Endothelial cell of umbilical vein (primary cell): Measurements from ENCODE around the gene SFPQ. TPM values are rescaled to one million over a fixed set of nuclear protein-coding genes. Genes with fewer than 3 reads are reported as not detected.

Experiments
- BruUV-seq: library from RNA; stranded (reverse); fragments of 400-500 nt; replicated peaks from 2 replicates; lab custom pipeline; 2021; lab: Mats Ljungman, UMichigan
- CTCF ChIA-PET: fragments of 300-600, 350-600 bp; sonication (Branson Sonifier 250); formaldehyde crosslinking; loops from one replicate; lab custom pipeline; 2021; ENCODE audit warnings: antibody characterized with exemption, inconsistent platforms; lab: Charles Lee
- POLR2A ChIA-PET: fragments of 300-600, 350-600 bp; sonication (Branson Sonifier 250); formaldehyde crosslinking; loops from one replicate; lab custom pipeline; 2021; ENCODE audit warnings: antibody characterized with exemption, inconsistent platforms; lab: Charles Lee
- DNase-seq: peaks from one replicate; pipeline ENCODE4 v3.0.0-alpha.2; 2011; ENCODE audit warnings: low read depth, low spot score
- FAIRE-seq: peaks from 2 replicates; lab custom pipeline; 2011; peaks lifted over from hg19 to GRCh38; lab: Jason Lieb, UNC
- H2AFZ ChIP-seq: 2 replicates; pipeline ENCODE4 v1.6.0; 2012; ENCODE audit warnings: low read depth, low read length, control low read depth, inconsistent platforms
- H3K27ac ChIP-seq: 2 replicates; pipeline ENCODE4 v1.5.1; 2011; ENCODE audit warnings: low read depth, mild to moderate bottlenecking, control low read depth, low read length, moderate library complexity; ENCODE audit not compliant: insufficient read depth
- H3K27me3 ChIP-seq, 2 experiments: 2 replicates each; pipeline versions ENCODE4 v1.6.0 to v1.6.1; 2011; ENCODE audit warnings: low read length in 2 of 2, mixed read lengths in 1 of 2; ENCODE audit not compliant: control insufficient read depth in 2 of 2, insufficient read depth in 2 of 2
- H3K36me3 ChIP-seq, 2 experiments: 2 replicates in 1 of 2; 3 replicates in 1 of 2; pipeline ENCODE4 v1.5.1; 2011; ENCODE audit warnings: low read length in 2 of 2, mild to moderate bottlenecking in 1 of 2, moderate library complexity in 1 of 2; ENCODE audit not compliant: control insufficient read depth in 2 of 2, insufficient read depth in 2 of 2; ENCODE audit errors: extremely low read depth in 1 of 2
- H3K4me1 ChIP-seq: 3 replicates; pipeline ENCODE4 v1.5.1; 2011; ENCODE audit warnings: mild to moderate bottlenecking, low read length; ENCODE audit not compliant: control insufficient read depth, insufficient read depth; ENCODE audit errors: extremely low read depth
- H3K4me2 ChIP-seq: 2 replicates; pipeline ENCODE4 v1.6.1; 2011; ENCODE audit warnings: low read length, control low read depth, mixed read lengths; ENCODE audit not compliant: insufficient read depth
- H3K4me3 ChIP-seq, 3 experiments: fragments of 200-600 bp in 1 of 3; sonication (generic), shearing (Covaris generic) in 1 of 3; replicated peaks in 1 of 3; 2 replicates each; pipeline ENCODE4 v1.5.1; 2011 to 2016; ENCODE audit warnings: control low read depth in 3 of 3, low read length in 3 of 3, mild to moderate bottlenecking in 2 of 3, inconsistent platforms in 1 of 3, low read depth in 1 of 3, moderate library complexity in 1 of 3; ENCODE audit not compliant: insufficient read depth in 1 of 3
- H3K79me2 ChIP-seq: 2 replicates; pipeline ENCODE4 v1.6.0; 2012; ENCODE audit warnings: low read length, inconsistent platforms; ENCODE audit not compliant: control insufficient read depth, insufficient read depth
- H3K9ac ChIP-seq: replicated peaks from 2 replicates; pipeline ENCODE3; 2011; ENCODE audit warnings: low read length, control low read depth; ENCODE audit not compliant: insufficient read depth; ENCODE audit errors: extremely low read depth
- H3K9me1 ChIP-seq: replicated peaks from 3 replicates; pipeline ENCODE4 v1.6.0; 2011; ENCODE audit warnings: mild to moderate bottlenecking, low read length; ENCODE audit not compliant: control insufficient read depth, insufficient read depth; ENCODE audit errors: extremely low read depth
- H3K9me3 ChIP-seq: replicated peaks from 2 replicates; pipeline ENCODE4 v1.5.1; 2012; ENCODE audit warnings: low read length, inconsistent platforms; ENCODE audit not compliant: control insufficient read depth, insufficient read depth
- H4K20me1 ChIP-seq: replicated peaks from 2 replicates; pipeline ENCODE3; 2011; ENCODE audit warnings: mild to moderate bottlenecking, low read length; ENCODE audit not compliant: control insufficient read depth, insufficient read depth; ENCODE audit errors: extremely low read depth
- EZH2 ChIP-seq: IDR thresholded peaks from 2 replicates; pipeline ENCODE4 v1.6.1; 2012; ENCODE audit warnings: borderline replicate concordance, low read depth, mild to moderate bottlenecking, moderate library complexity, low read length, inconsistent platforms; ENCODE audit not compliant: severe bottlenecking
- FOS ChIP-seq: IDR thresholded peaks from 2 replicates; pipeline ENCODE4 v1.6.1; 2011; ENCODE audit warnings: mild to moderate bottlenecking, low read length, moderate library complexity, borderline replicate concordance; ENCODE audit not compliant: insufficient read depth
- GATA2 ChIP-seq: IDR thresholded peaks from 2 replicates; pipeline ENCODE4 v1.7.0; 2011; ENCODE audit warnings: low read depth, mild to moderate bottlenecking, moderate library complexity, mixed read lengths, low read length; ENCODE audit not compliant: insufficient read length, insufficient read depth
- JUN ChIP-seq: IDR thresholded peaks from 2 replicates; pipeline ENCODE4 v1.6.1; 2011; ENCODE audit warnings: borderline replicate concordance, low read depth; ENCODE audit not compliant: insufficient read length, insufficient read depth
- MAX ChIP-seq: IDR thresholded peaks from 2 replicates; pipeline ENCODE4 v1.6.1; 2011; ENCODE audit not compliant: insufficient read depth, insufficient read length
- MYC ChIP-seq: IDR thresholded peaks from one replicate; pipeline ENCODE4 v1.6.1; 2011; ENCODE audit warnings: mild to moderate bottlenecking, low read depth, low read length
- POLR2A ChIP-seq: IDR thresholded peaks from 2 replicates; pipeline ENCODE4 v1.6.1; 2012; ENCODE audit warnings: low read depth, mild to moderate bottlenecking, control low read depth, low read length
- POLR2AphosphoS5 ChIP-seq: IDR thresholded peaks from 2 replicates; pipeline ENCODE4 v1.6.1; 2012; ENCODE audit warnings: low read depth, mild to moderate bottlenecking, control low read depth, low read length, moderate library complexity; ENCODE audit not compliant: insufficient read depth
- dilution Hi-C: fragments of 300-500 bp; cut with MboI; formaldehyde crosslinking; loops from one replicate; pipeline ENCODE4 v1.15.0; 2019; ENCODE audit warnings: low sequenced_read_pairs; ENCODE audit not compliant: extremely low pct_ligation_motif_present
- intact Hi-C: fragments of 100-400 bp; cut with micrococcal nuclease; formaldehyde crosslinking; loops from one replicate; pipeline ENCODE4 v1.10.0; 2022
- polyA plus RNA-seq, 4 experiments: library from polyadenylated mRNA; depleted of rRNA in 3 of 4; stranded (reverse) in 3 of 4; unstranded in 1 of 4; fragments of >200 nt; gene quantifications; 2 replicates each; pipeline versions ENCODE4 v1.2.1 to v1.2.3, GENCODE V29; 2011 to 2012; ENCODE audit warnings: missing spikeins in 1 of 4
- total RNA-seq: library from RNA; stranded (reverse); gene quantifications from 2 replicates; pipeline ENCODE4 v1.2.3, GENCODE V29; 2021
- TF ChIP-seq, protein P1 (sequence below), 2 donors: IDR thresholded peaks; 1 replicate in 1 of 2; 2 replicates in 1 of 2; pipeline ENCODE4 v1.5.1; 2011; ENCODE audit warnings: low read length in 2 of 2, mild to moderate bottlenecking in 2 of 2, moderate library complexity in 2 of 2, control low read depth in 1 of 2, inconsistent platforms in 1 of 2, low read depth in 1 of 2; ENCODE audit not compliant: insufficient read depth in 1 of 2; ENCODE audit errors: extremely low read depth in 1 of 2

The SFPQ gene
- total and polyA plus RNA-seq, 2 donors (not counting 3 experiments of a cell fraction or from before 2014, with no cell fraction given): 100 to 415 TPM

DNA sequence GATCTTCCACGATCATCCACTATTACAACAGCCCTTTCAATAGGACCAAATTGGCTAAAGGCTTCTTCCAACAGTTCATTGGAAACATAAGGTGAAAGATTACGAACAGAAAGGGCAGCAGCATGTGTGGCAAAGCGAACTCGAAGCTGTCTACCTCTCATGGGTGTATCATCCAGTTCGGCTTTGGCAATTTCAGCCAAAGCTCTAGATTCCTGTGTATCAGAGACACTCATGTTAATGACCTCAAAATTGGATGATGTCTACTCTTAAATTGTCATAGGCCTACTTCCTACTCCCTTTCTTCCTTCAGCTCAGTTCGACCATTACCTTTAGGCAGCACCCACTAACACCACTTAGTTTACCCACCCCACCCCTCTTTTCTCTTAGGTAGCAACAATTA is 2.2 kb downstream of the SFPQ start:
- CTCF ChIA-PET: interaction anchor here (1.1 kb wide), 1 partner anchor 9 kb away, joined by 3 read pairs; no protein-coding TSS in a partner anchor
- DNase-seq: no peak
- peak overlapping the region; percentile 54 to 99 (median 97) for H3K4me3 ChIP-seq
- POLR2A ChIA-PET: no interaction called here
- no peak for FAIRE-seq
- BruUV-seq: no TSS peak
- no peak overlapping the region for H3K27ac ChIP-seq
- no peaks in the 10 kb centered on the region for H3K27me3 ChIP-seq
- H3K4me2 ChIP-seq: peak overlapping the region; percentile 79
- peaks cover 43% of the 10 kb centered on the region for H3K4me1 ChIP-seq
- no peaks in the 10 kb centered on the region for H3K9me3 ChIP-seq
- dilution Hi-C loops (no loop called here), intact Hi-C loops (loop anchor here (5.0 kb wide), 5 partner anchors 158 to 1032 kb away; partner anchors contain the start of genes C1orf216, KIAA0319L, NCDN and THRAP3)
- peaks cover 71% of the 10 kb centered on the region for H3K79me2 ChIP-seq
- no peaks in the 10 kb centered on the region for H3K9me1 ChIP-seq
- H3K36me3 ChIP-seq: peaks cover 35 to 55% of the 10 kb centered on the region in 2 experiments
- no peak overlapping the region for H2AFZ ChIP-seq
- peaks cover 39% of the 10 kb centered on the region for H4K20me1 ChIP-seq
- TF ChIP-seq MAX (no peak), GATA2 (no peak), POLR2A (no peak), JUN (no peak), EZH2 (no peak), POLR2AphosphoS5 (no peak), MYC (no peak), FOS (no peak)
- TF ChIP-seq, protein P1, sequence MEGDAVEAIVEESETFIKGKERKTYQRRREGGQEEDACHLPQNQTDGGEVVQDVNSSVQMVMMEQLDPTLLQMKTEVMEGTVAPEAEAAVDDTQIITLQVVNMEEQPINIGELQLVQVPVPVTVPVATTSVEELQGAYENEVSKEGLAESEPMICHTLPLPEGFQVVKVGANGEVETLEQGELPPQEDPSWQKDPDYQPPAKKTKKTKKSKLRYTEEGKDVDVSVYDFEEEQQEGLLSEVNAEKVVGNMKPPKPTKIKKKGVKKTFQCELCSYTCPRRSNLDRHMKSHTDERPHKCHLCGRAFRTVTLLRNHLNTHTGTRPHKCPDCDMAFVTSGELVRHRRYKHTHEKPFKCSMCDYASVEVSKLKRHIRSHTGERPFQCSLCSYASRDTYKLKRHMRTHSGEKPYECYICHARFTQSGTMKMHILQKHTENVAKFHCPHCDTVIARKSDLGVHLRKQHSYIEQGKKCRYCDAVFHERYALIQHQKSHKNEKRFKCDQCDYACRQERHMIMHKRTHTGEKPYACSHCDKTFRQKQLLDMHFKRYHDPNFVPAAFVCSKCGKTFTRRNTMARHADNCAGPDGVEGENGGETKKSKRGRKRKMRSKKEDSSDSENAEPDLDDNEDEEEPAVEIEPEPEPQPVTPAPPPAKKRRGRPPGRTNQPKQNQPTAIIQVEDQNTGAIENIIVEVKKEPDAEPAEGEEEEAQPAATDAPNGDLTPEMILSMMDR (IDR thresholded peaks at IDR 0.05; ENCODE audit: extremely low read depth in 1 of 2, insufficient read depth in 1 of 2, low read depth in 1 of 2, low read length in 2 of 2): no peak
- H3K9ac ChIP-seq: peak overlapping the region; percentile 89
